ENCODE measurements around the gene TRPC4AP. TPM values are rescaled to one million over a fixed set of nuclear protein-coding genes. Genes with fewer than 3 reads are reported as not detected.

The TRPC4AP gene
- total RNA-seq, 1 experiment from 2014 or later: 36.8 TPM

- Histone ChIP-seq H3K27me3 (replicated peaks) (no peaks in the 10 kb centered on the region), H3K27ac (no peak overlapping the region), H3K9me3 (replicated peaks) (no peaks in the 10 kb centered on the region), H3K4me3 (no peak overlapping the region), H3K36me3 (peaks cover 99% of the 10 kb centered on the region), H3K4me1 (replicated peaks) (no peaks in the 10 kb centered on the region)
- DNase-seq (ENCODE audit: low read depth in 1 of 2, low spot score in 2 of 2): no peak
Measured at GRCh38 chr20:35004051-35004725, 88.4 kb downstream of the TRPC4AP start.

- peaks cover 99% of the 10 kb centered on the region for H3K36me3 ChIP-seq
- no peak overlapping the region for H3K4me3 ChIP-seq
Measured at GRCh38 chr20:35003211-35004031, 89.2 kb downstream of the TRPC4AP start.

GRCh38 chr20:35002426-35003210 lies 90.0 kb downstream of the TRPC4AP start:
- Histone ChIP-seq H3K9me3 (replicated peaks) (no peaks in the 10 kb centered on the region), H3K4me3 (no peak overlapping the region), H3K27ac (no peak overlapping the region), H3K27me3 (replicated peaks) (no peaks in the 10 kb centered on the region), H3K36me3 (peaks cover 97% of the 10 kb centered on the region), H3K4me1 (replicated peaks) (no peaks in the 10 kb centered on the region)
- no peak for DNase-seq (ENCODE audit: low read depth in 1 of 2, low spot score in 2 of 2)

More at GRCh38 chr20:35003211-35004031, 89.2 kb downstream of the TRPC4AP start:
- no peaks in the 10 kb centered on the region for H3K27me3 ChIP-seq (replicated peaks)
- H3K4me1 ChIP-seq (replicated peaks): no peaks in the 10 kb centered on the region
- no peak for DNase-seq (ENCODE audit: low read depth in 1 of 2, low spot score in 2 of 2)
- no peak overlapping the region for H3K27ac ChIP-seq
- H3K9me3 ChIP-seq (replicated peaks): no peaks in the 10 kb centered on the region

- Histone ChIP-seq H3K4me1 (replicated peaks) (no peaks in the 10 kb centered on the region), H3K36me3 (peaks cover 89% of the 10 kb centered on the region), H3K27me3 (replicated peaks) (no peaks in the 10 kb centered on the region), H3K27ac (no peak overlapping the region), H3K9me3 (replicated peaks) (no peaks in the 10 kb centered on the region), H3K4me3 (no peak overlapping the region)
- DNase-seq (ENCODE audit: low read depth in 1 of 2, low spot score in 2 of 2): no peak
Measured at GRCh38 chr20:35001596-35002362, 90.8 kb downstream of the TRPC4AP start.

- DNase-seq (ENCODE audit: low read depth in 1 of 2, low spot score in 2 of 2): no peak
- no peaks in the 10 kb centered on the region for H3K4me1 ChIP-seq (replicated peaks)
- H3K36me3 ChIP-seq: peaks cover 87% of the 10 kb centered on the region
- H3K27ac ChIP-seq: no peak overlapping the region
- no peaks in the 10 kb centered on the region for H3K27me3 ChIP-seq (replicated peaks)
- no peak overlapping the region for H3K4me3 ChIP-seq
- H3K9me3 ChIP-seq (replicated peaks): no peaks in the 10 kb centered on the region
Measured at GRCh38 chr20:35000922-35001595, 91.5 kb downstream of the TRPC4AP start.

GRCh38 chr20:35000311-35000921 lies 92.2 kb downstream of the TRPC4AP start:
- Histone ChIP-seq H3K9me3 (replicated peaks) (no peaks in the 10 kb centered on the region), H3K27me3 (replicated peaks) (no peaks in the 10 kb centered on the region), H3K27ac (no peak overlapping the region), H3K4me3 (no peak overlapping the region), H3K4me1 (replicated peaks) (no peaks in the 10 kb centered on the region), H3K36me3 (peaks cover 87% of the 10 kb centered on the region)
- DNase-seq (ENCODE audit: low read depth in 1 of 2, low spot score in 2 of 2): no peak

GRCh38 chr20:34999782-35000181 lies 92.8 kb downstream of the TRPC4AP start:
- H3K27ac ChIP-seq: no peak overlapping the region
- no peak overlapping the region for H3K4me3 ChIP-seq
- H3K4me1 ChIP-seq (replicated peaks): no peaks in the 10 kb centered on the region
- no peaks in the 10 kb centered on the region for H3K9me3 ChIP-seq (replicated peaks)
- H3K27me3 ChIP-seq (replicated peaks): no peaks in the 10 kb centered on the region
- H3K36me3 ChIP-seq: peaks cover 85% of the 10 kb centered on the region
- no peak for DNase-seq (ENCODE audit: low read depth in 1 of 2, low spot score in 2 of 2)

- no peaks in the 10 kb centered on the region for H3K27me3 ChIP-seq (replicated peaks)
- H3K36me3 ChIP-seq: peaks cover 78% of the 10 kb centered on the region
- no peaks in the 10 kb centered on the region for H3K9me3 ChIP-seq (replicated peaks)
- DNase-seq (ENCODE audit: low read depth in 1 of 2, low spot score in 2 of 2): no peak
- no peak overlapping the region for H3K4me3 ChIP-seq
- no peak overlapping the region for H3K27ac ChIP-seq
- no peaks in the 10 kb centered on the region for H3K4me1 ChIP-seq (replicated peaks)
Measured at GRCh38 chr20:34999021-34999451, 93.6 kb downstream of the TRPC4AP start.

GRCh38 chr20:34998331-34998950 lies 94.2 kb downstream of the TRPC4AP start:
- Histone ChIP-seq H3K4me1 (replicated peaks) (no peaks in the 10 kb centered on the region), H3K27ac (no peak overlapping the region), H3K4me3 (no peak overlapping the region), H3K36me3 (peaks cover 72% of the 10 kb centered on the region), H3K27me3 (replicated peaks) (no peaks in the 10 kb centered on the region), H3K9me3 (replicated peaks) (no peaks in the 10 kb centered on the region)
- no peak for DNase-seq (ENCODE audit: low read depth in 1 of 2, low spot score in 2 of 2)

GRCh38 chr20:34997774-34998173 lies 94.8 kb downstream of the TRPC4AP start:
- Histone ChIP-seq H3K27me3 (replicated peaks) (no peaks in the 10 kb centered on the region), H3K27ac (no peak overlapping the region), H3K4me3 (no peak overlapping the region), H3K9me3 (replicated peaks) (no peaks in the 10 kb centered on the region), H3K4me1 (replicated peaks) (no peaks in the 10 kb centered on the region), H3K36me3 (peaks cover 65% of the 10 kb centered on the region)
- DNase-seq (ENCODE audit: low read depth in 1 of 2, low spot score in 2 of 2): no peak

GRCh38 chr20:34997131-34997561 lies 95.5 kb downstream of the TRPC4AP start:
- Histone ChIP-seq H3K27ac (no peak overlapping the region), H3K4me3 (no peak overlapping the region), H3K36me3 (peaks cover 59% of the 10 kb centered on the region), H3K4me1 (replicated peaks) (no peaks in the 10 kb centered on the region), H3K9me3 (replicated peaks) (no peaks in the 10 kb centered on the region), H3K27me3 (replicated peaks) (no peaks in the 10 kb centered on the region)
- DNase-seq (ENCODE audit: low read depth in 1 of 2, low spot score in 2 of 2): no peak
